Measurements from ENCODE around the gene FNBP1L. TPM values are rescaled to one million over a fixed set of nuclear protein-coding genes. Genes with fewer than 3 reads are reported as not detected.
A peak's percentile ranks its signal among the peaks of the same experiment; 100 is the strongest.

FNBP1L gene
- total and polyA plus RNA-seq, 4 donors = 63.6 to 138 (median 106) TPM

GRCh38 chr1:93598396-93598795 lies 150.5 kb downstream of the FNBP1L start:
- Histone ChIP-seq H3K9me3 (ENCODE audit: control insufficient read depth, insufficient read depth, low read length) (no peaks in the 10 kb centered on the region), H3K4me1 (ENCODE audit: control insufficient read depth, insufficient read depth, low read length) (peaks cover 49% of the 10 kb centered on the region), H3K27ac (ENCODE audit: low read depth, low read length) (peak overlapping the region; percentile 35), H3K27me3 (ENCODE audit: control insufficient read depth, insufficient read depth, low read length) (no peaks in the 10 kb centered on the region), H3K36me3 (ENCODE audit: control insufficient read depth, insufficient read depth, low read length) (no peaks in the 10 kb centered on the region), H3K4me3 (ENCODE audit: low read depth, low read length) (no peak overlapping the region)
- DNase-seq (ENCODE audit: low read depth in 4 of 6, low spot score in 6 of 6) = no peak
- 58% methylated on average over 2 of the region's 2 CpGs for WGBS (ENCODE audit: insufficient coverage)

GRCh38 chr1:93598861-93599439 lies 151.0 kb downstream of the FNBP1L start:
- H3K27ac ChIP-seq (ENCODE audit: low read depth, low read length) = no peak overlapping the region
- no peaks in the 10 kb centered on the region for H3K27me3 ChIP-seq (ENCODE audit: control insufficient read depth, insufficient read depth, low read length)
- H3K4me3 ChIP-seq (ENCODE audit: low read depth, low read length) = no peak overlapping the region
- no peaks in the 10 kb centered on the region for H3K9me3 ChIP-seq (ENCODE audit: control insufficient read depth, insufficient read depth, low read length)
- H3K4me1 ChIP-seq (ENCODE audit: control insufficient read depth, insufficient read depth, low read length) = peaks cover 51% of the 10 kb centered on the region
- no peak for DNase-seq (ENCODE audit: low read depth in 4 of 6, low spot score in 6 of 6)
- no peaks in the 10 kb centered on the region for H3K36me3 ChIP-seq (ENCODE audit: control insufficient read depth, insufficient read depth, low read length)
- 96% methylated on average over 6 of the region's 7 CpGs for WGBS (ENCODE audit: insufficient coverage)

GRCh38 chr1:93599479-93599878 lies 151.6 kb downstream of the FNBP1L start:
- no peaks in the 10 kb centered on the region for H3K36me3 ChIP-seq (ENCODE audit: control insufficient read depth, insufficient read depth, low read length)
- no peak overlapping the region for H3K27ac ChIP-seq (ENCODE audit: low read depth, low read length)
- no peak overlapping the region for H3K4me3 ChIP-seq (ENCODE audit: low read depth, low read length)
- no peaks in the 10 kb centered on the region for H3K27me3 ChIP-seq (ENCODE audit: control insufficient read depth, insufficient read depth, low read length)
- no peak for DNase-seq (ENCODE audit: low read depth in 4 of 6, low spot score in 6 of 6)
- 94% methylated on average over 6 of the region's 6 CpGs for WGBS (ENCODE audit: insufficient coverage)
- H3K4me1 ChIP-seq (ENCODE audit: control insufficient read depth, insufficient read depth, low read length) = peaks cover 47% of the 10 kb centered on the region
- H3K9me3 ChIP-seq (ENCODE audit: control insufficient read depth, insufficient read depth, low read length) = no peaks in the 10 kb centered on the region

GRCh38 chr1:93600663-93601062 lies 152.7 kb downstream of the FNBP1L start:
- peaks cover 43% of the 10 kb centered on the region for H3K4me1 ChIP-seq (ENCODE audit: control insufficient read depth, insufficient read depth, low read length)
- no peaks in the 10 kb centered on the region for H3K36me3 ChIP-seq (ENCODE audit: control insufficient read depth, insufficient read depth, low read length)
- H3K4me3 ChIP-seq (ENCODE audit: low read depth, low read length) = no peak overlapping the region
- no peaks in the 10 kb centered on the region for H3K27me3 ChIP-seq (ENCODE audit: control insufficient read depth, insufficient read depth, low read length)
- DNase-seq (ENCODE audit: low read depth in 4 of 6, low spot score in 6 of 6) = no peak
- WGBS (ENCODE audit: insufficient coverage) = 86% methylated on average over 2 of the region's 2 CpGs
- H3K9me3 ChIP-seq (ENCODE audit: control insufficient read depth, insufficient read depth, low read length) = no peaks in the 10 kb centered on the region
- H3K27ac ChIP-seq (ENCODE audit: low read depth, low read length) = no peak overlapping the region

GRCh38 chr1:93601686-93602085 lies 153.8 kb downstream of the FNBP1L start:
- WGBS (ENCODE audit: insufficient coverage) = no CpG with 5 or more reads among the region's 1 CpG
- no peak for DNase-seq (ENCODE audit: low read depth in 4 of 6, low spot score in 6 of 6)
- Histone ChIP-seq H3K4me1 (ENCODE audit: control insufficient read depth, insufficient read depth, low read length) (peaks cover 41% of the 10 kb centered on the region), H3K4me3 (ENCODE audit: low read depth, low read length) (no peak overlapping the region), H3K9me3 (ENCODE audit: control insufficient read depth, insufficient read depth, low read length) (no peaks in the 10 kb centered on the region), H3K27me3 (ENCODE audit: control insufficient read depth, insufficient read depth, low read length) (no peaks in the 10 kb centered on the region), H3K36me3 (ENCODE audit: control insufficient read depth, insufficient read depth, low read length) (no peaks in the 10 kb centered on the region), H3K27ac (ENCODE audit: low read depth, low read length) (no peak overlapping the region)

GRCh38 chr1:93602101-93602500 lies 154.2 kb downstream of the FNBP1L start:
- no peak for DNase-seq (ENCODE audit: low read depth in 4 of 6, low spot score in 6 of 6)
- WGBS (ENCODE audit: insufficient coverage) = 100% methylated on average over 4 of the region's 4 CpGs
- Histone ChIP-seq H3K36me3 (ENCODE audit: control insufficient read depth, insufficient read depth, low read length) (no peaks in the 10 kb centered on the region), H3K4me1 (ENCODE audit: control insufficient read depth, insufficient read depth, low read length) (peaks cover 38% of the 10 kb centered on the region), H3K4me3 (ENCODE audit: low read depth, low read length) (no peak overlapping the region), H3K27me3 (ENCODE audit: control insufficient read depth, insufficient read depth, low read length) (no peaks in the 10 kb centered on the region), H3K27ac (ENCODE audit: low read depth, low read length) (no peak overlapping the region), H3K9me3 (ENCODE audit: control insufficient read depth, insufficient read depth, low read length) (no peaks in the 10 kb centered on the region)

GRCh38 chr1:93603106-93603505 lies 155.2 kb downstream of the FNBP1L start:
- no peak for DNase-seq (ENCODE audit: low read depth in 4 of 6, low spot score in 6 of 6)
- Histone ChIP-seq H3K27ac (ENCODE audit: low read depth, low read length) (no peak overlapping the region), H3K36me3 (ENCODE audit: control insufficient read depth, insufficient read depth, low read length) (no peaks in the 10 kb centered on the region), H3K4me1 (ENCODE audit: control insufficient read depth, insufficient read depth, low read length) (peaks cover 28% of the 10 kb centered on the region), H3K4me3 (ENCODE audit: low read depth, low read length) (no peak overlapping the region), H3K27me3 (ENCODE audit: control insufficient read depth, insufficient read depth, low read length) (no peaks in the 10 kb centered on the region), H3K9me3 (ENCODE audit: control insufficient read depth, insufficient read depth, low read length) (no peaks in the 10 kb centered on the region)
- 90% methylated on average over 3 of the region's 3 CpGs for WGBS (ENCODE audit: insufficient coverage)

- Histone ChIP-seq H3K36me3 (ENCODE audit: control insufficient read depth, insufficient read depth, low read length) (no peaks in the 10 kb centered on the region), H3K9me3 (ENCODE audit: control insufficient read depth, insufficient read depth, low read length) (no peaks in the 10 kb centered on the region), H3K27ac (ENCODE audit: low read depth, low read length) (no peak overlapping the region), H3K4me3 (ENCODE audit: low read depth, low read length) (no peak overlapping the region), H3K4me1 (ENCODE audit: control insufficient read depth, insufficient read depth, low read length) (peaks cover 28% of the 10 kb centered on the region), H3K27me3 (ENCODE audit: control insufficient read depth, insufficient read depth, low read length) (no peaks in the 10 kb centered on the region)
- DNase-seq (ENCODE audit: low read depth in 4 of 6, low spot score in 6 of 6) = peak in 1 of 6 donors; percentile 73
- 53% methylated on average over 3 of the region's 4 CpGs for WGBS (ENCODE audit: insufficient coverage)
These were observed 155.7 kb downstream of the FNBP1L start for GRCh38 chr1:93603601-93604000.

Small RNAs within 50 kb of the gene (small RNA-seq; reads per million reads assigned to genes)
- 0.12 reads per million for gene RNA5SP53 (ENCODE audit: low replicate concordance)

Other genes starting within 250 kb of the FNBP1L start
- 10 to 100 TPM; 32.6 to 47.1 TPM for gene DR1, start 102.2 kb upstream of the FNBP1L start, total RNA-seq
- 10 to 100 TPM; 45.8 to 61.9 TPM for gene DR1, start 102.2 kb upstream of the FNBP1L start, polyA plus RNA-seq (ENCODE audit: insufficient read length in 2 of 2)
- gene BCAR3, start 233.7 kb downstream of the FNBP1L start, total RNA-seq = 10 to 100 TPM; 10.4 to 14.3 TPM
- gene BCAR3, start 233.7 kb downstream of the FNBP1L start, polyA plus RNA-seq (ENCODE audit: insufficient read length in 2 of 2) = 10 to 100 TPM; 14.2 to 16.7 TPM

Data from spinal cord (tissue), 10 donors.